Measurements from ENCODE around the gene GRIK3.

GRIK3 gene

DNA sequence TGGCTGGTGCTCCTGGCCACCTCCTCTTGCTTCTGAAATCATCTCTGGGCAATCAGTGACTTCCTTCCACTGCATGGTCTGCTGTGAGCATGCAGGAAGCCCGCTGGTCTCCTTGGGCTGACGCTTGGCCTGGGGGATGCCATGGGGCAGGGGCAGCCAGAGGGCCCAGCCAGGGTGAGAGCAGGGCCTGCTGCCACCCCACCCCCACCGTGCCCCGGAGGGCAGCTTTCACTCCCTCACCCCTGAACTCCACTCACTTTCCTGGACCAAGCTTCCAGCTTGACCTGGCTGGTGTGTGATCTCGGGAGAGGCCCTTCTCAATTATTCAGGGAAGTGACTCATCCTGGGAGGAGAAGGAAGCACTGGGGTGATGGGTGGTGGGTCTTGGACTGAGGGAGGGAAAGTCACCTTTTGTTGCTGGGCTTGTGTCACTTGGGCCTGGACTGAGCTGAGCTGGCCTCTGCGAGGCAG lies 281.4 kb downstream of the GRIK3 start:
- DNase-seq (ENCODE audit: low read depth) = no peak
- TF ChIP-seq, protein P1, sequence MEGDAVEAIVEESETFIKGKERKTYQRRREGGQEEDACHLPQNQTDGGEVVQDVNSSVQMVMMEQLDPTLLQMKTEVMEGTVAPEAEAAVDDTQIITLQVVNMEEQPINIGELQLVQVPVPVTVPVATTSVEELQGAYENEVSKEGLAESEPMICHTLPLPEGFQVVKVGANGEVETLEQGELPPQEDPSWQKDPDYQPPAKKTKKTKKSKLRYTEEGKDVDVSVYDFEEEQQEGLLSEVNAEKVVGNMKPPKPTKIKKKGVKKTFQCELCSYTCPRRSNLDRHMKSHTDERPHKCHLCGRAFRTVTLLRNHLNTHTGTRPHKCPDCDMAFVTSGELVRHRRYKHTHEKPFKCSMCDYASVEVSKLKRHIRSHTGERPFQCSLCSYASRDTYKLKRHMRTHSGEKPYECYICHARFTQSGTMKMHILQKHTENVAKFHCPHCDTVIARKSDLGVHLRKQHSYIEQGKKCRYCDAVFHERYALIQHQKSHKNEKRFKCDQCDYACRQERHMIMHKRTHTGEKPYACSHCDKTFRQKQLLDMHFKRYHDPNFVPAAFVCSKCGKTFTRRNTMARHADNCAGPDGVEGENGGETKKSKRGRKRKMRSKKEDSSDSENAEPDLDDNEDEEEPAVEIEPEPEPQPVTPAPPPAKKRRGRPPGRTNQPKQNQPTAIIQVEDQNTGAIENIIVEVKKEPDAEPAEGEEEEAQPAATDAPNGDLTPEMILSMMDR (IDR thresholded peaks at IDR 0.05; ENCODE audit: insufficient read depth, low read depth, low read length, missing control alignments) = no peak
- H3K4me3 ChIP-seq (ENCODE audit: low read depth, low read length) = no peak overlapping the region

- DNase-seq (ENCODE audit: low read depth) = no peak
- TF ChIP-seq, protein P1 (IDR thresholded peaks at IDR 0.05; ENCODE audit: insufficient read depth, low read depth, low read length, missing control alignments) = no peak
- no peak overlapping the region for H3K4me3 ChIP-seq (ENCODE audit: low read depth, low read length)
Observed at GRCh38 chr1:36752431-36752830, 281.9 kb downstream of the GRIK3 start.

DNA sequence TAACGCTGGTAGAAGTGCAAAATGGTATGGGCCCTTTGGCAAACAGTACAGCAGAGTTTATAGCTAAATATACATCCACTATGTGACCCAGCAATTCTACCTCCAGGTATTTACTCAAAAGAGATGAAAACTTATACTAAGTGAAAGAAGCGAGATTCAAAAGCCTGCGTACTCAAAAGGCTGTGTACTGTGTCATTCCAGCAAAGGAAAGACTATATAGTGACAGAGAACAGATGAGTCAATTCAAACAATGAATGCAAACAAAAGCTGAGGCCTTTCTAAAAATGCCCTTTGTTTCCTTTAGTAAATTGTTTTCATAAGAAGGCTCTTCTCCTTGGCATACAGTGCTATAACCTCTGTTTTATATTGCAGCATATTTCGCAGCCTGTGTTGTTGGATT lies 282.8 kb downstream of the GRIK3 start:
- no peak overlapping the region for H3K4me3 ChIP-seq (ENCODE audit: low read depth, low read length)
- no peak for DNase-seq (ENCODE audit: low read depth)
- TF ChIP-seq, protein P1 (IDR thresholded peaks at IDR 0.05; ENCODE audit: insufficient read depth, low read depth, low read length, missing control alignments) = no peak

GRCh38 chr1:36748466-36748865 lies 285.8 kb downstream of the GRIK3 start:
- TF ChIP-seq, protein P1 (IDR thresholded peaks at IDR 0.05; ENCODE audit: insufficient read depth, low read depth, low read length, missing control alignments) = no peak
- DNase-seq (ENCODE audit: low read depth) = no peak
- no peak overlapping the region for H3K4me3 ChIP-seq (ENCODE audit: low read depth, low read length)
